ENCODE results near the gene GNPAT.

Gene GNPAT

GRCh38 chr1:231317306-231318014 lies 76.4 kb downstream of the GNPAT start:
- no peak for DNase-seq (ENCODE audit: low spot score)

GRCh38 chr1:231318015-231318355 lies 77.0 kb downstream of the GNPAT start:
- DNase-seq (ENCODE audit: low spot score) = no peak

GRCh38 chr1:231318568-231318967 lies 77.6 kb downstream of the GNPAT start:
- no peak for DNase-seq (ENCODE audit: low spot score)

- DNase-seq (ENCODE audit: low spot score) = no peak
Observed at GRCh38 chr1:231319080-231319479, 78.1 kb downstream of the GNPAT start.

GRCh38 chr1:231322880-231323530 lies 82.0 kb downstream of the GNPAT start:
- DNase-seq (ENCODE audit: low spot score) = no peak

GRCh38 chr1:231324660-231325059 lies 83.6 kb downstream of the GNPAT start:
- DNase-seq (ENCODE audit: low spot score) = no peak

GRCh38 chr1:231326248-231326647 lies 85.2 kb downstream of the GNPAT start:
- DNase-seq (ENCODE audit: low spot score) = no peak

All from globus pallidus (tissue), 1 donor.